Osteoblast (primary cell): ENCODE data around the gene CASTOR2. TPM values are rescaled to one million over a fixed set of nuclear protein-coding genes. Genes with fewer than 3 reads are reported as not detected.
"Not testable (repeated sequence)": the region's sequence is repeated elsewhere in the genome, so short reads cannot be mapped to it uniquely, and the experiment has no call there.

Experiments used
- DNase-seq: peaks from one replicate; pipeline ENCODE4 v3.0.0; 2011; ENCODE audit warnings: low spot score, mixed read lengths; ENCODE audit not compliant: insufficient read length; ENCODE audit errors: missing footprints
- H2AFZ ChIP-seq: 2 replicates; pipeline ENCODE4 v1.6.0; 2011; ENCODE audit warnings: mild to moderate bottlenecking, low read length
- H3K27ac ChIP-seq: 2 replicates; pipeline ENCODE4 v1.5.1; 2011; ENCODE audit warnings: mild to moderate bottlenecking, low read depth, low read length, moderate library complexity
- H3K27me3 ChIP-seq: 2 replicates; pipeline ENCODE4 v1.6.0; 2012; ENCODE audit warnings: mild to moderate bottlenecking, control low read depth, inconsistent platforms, low read length, moderate library complexity; ENCODE audit not compliant: insufficient read depth
- H3K36me3 ChIP-seq: 2 replicates; pipeline ENCODE4 v1.5.1; 2011; ENCODE audit warnings: mild to moderate bottlenecking, low read length, control low read depth, moderate library complexity; ENCODE audit not compliant: insufficient read depth
- H3K4me1 ChIP-seq: 2 replicates; pipeline ENCODE4 v1.5.1; 2011; ENCODE audit warnings: mild to moderate bottlenecking, low read length, control low read depth, moderate library complexity; ENCODE audit not compliant: insufficient read depth
- H3K4me2 ChIP-seq: 2 replicates; pipeline ENCODE4 v1.6.0; 2011; ENCODE audit warnings: mild to moderate bottlenecking, low read length; ENCODE audit not compliant: insufficient read depth
- H3K4me3 ChIP-seq: fragments of 200-600 bp; sonication (generic); 3 replicates; pipeline ENCODE4 v1.5.1; 2012; ENCODE audit warnings: mild to moderate bottlenecking, low read length, inconsistent platforms; ENCODE audit not compliant: insufficient read depth
- H3K79me2 ChIP-seq: 2 replicates; pipeline ENCODE4 v1.6.0; 2012; ENCODE audit warnings: mild to moderate bottlenecking, low read length, control low read depth, inconsistent platforms; ENCODE audit not compliant: insufficient read depth
- H3K9me3 ChIP-seq: 2 replicates; pipeline ENCODE4 v1.5.1; 2011; ENCODE audit warnings: low read depth, low read length, control low read depth
- H4K20me1 ChIP-seq: 2 replicates; pipeline ENCODE4 v1.6.0; 2012; ENCODE audit warnings: mild to moderate bottlenecking, low read length, control low read depth; ENCODE audit not compliant: insufficient read depth
- CTCF ChIP-seq: IDR thresholded peaks from 2 replicates; pipeline ENCODE4 v1.5.1; 2011; ENCODE audit warnings: mild to moderate bottlenecking, low read depth, low read length, moderate library complexity; ENCODE audit errors: extremely low read depth
- total RNA-seq: library from RNA; depleted of rRNA; stranded (reverse); fragments of >200 nt; gene quantifications from 2 replicates; pipeline ENCODE4 v1.2.3, GENCODE V29; 2012

The CASTOR2 gene
- total RNA-seq, 1 donor: 17.0 TPM

- no peaks in the 10 kb centered on the region for H3K4me1 ChIP-seq
- no peaks in the 10 kb centered on the region for H3K27me3 ChIP-seq
- no peaks in the 10 kb centered on the region for H3K9me3 ChIP-seq
- no peaks in the 10 kb centered on the region for H4K20me1 ChIP-seq
- no peak overlapping the region for H2AFZ ChIP-seq
- no peak for TF ChIP-seq CTCF
- H3K4me2 ChIP-seq: no peak overlapping the region
- peaks cover 69% of the 10 kb centered on the region for H3K36me3 ChIP-seq
- no peak for DNase-seq
- H3K4me3 ChIP-seq: no peak overlapping the region
- H3K79me2 ChIP-seq: no peaks in the 10 kb centered on the region
- H3K27ac ChIP-seq: no peak overlapping the region
Observed at GRCh38 chr7:75064801-75065200, 100.3 kb downstream of the CASTOR2 start.

GRCh38 chr7:75066521-75066920 lies 102.0 kb downstream of the CASTOR2 start:
- Histone ChIP-seq H2AFZ (no peak overlapping the region), H3K4me1 (no peaks in the 10 kb centered on the region), H4K20me1 (no peaks in the 10 kb centered on the region), H3K27me3 (no peaks in the 10 kb centered on the region), H3K27ac (no peak overlapping the region), H3K79me2 (peaks cover 10% of the 10 kb centered on the region), H3K4me3 (no peak overlapping the region), H3K4me2 (no peak overlapping the region), H3K9me3 (no peaks in the 10 kb centered on the region), H3K36me3 (peaks cover 72% of the 10 kb centered on the region)
- TF ChIP-seq CTCF: no peak
- DNase-seq: no peak

- Histone ChIP-seq H2AFZ (peak overlapping the region; percentile 96), H3K9me3 (no peaks in the 10 kb centered on the region), H3K79me2 (peaks cover 32% of the 10 kb centered on the region), H3K36me3 (peaks cover 22% of the 10 kb centered on the region), H3K4me2 (peak overlapping the region; percentile 99), H3K27me3 (no peaks in the 10 kb centered on the region), H4K20me1 (no peaks in the 10 kb centered on the region), H3K4me3 (peak overlapping the region; percentile 96), H3K4me1 (peaks cover 9% of the 10 kb centered on the region), H3K27ac (peak overlapping the region; percentile 89)
- DNase-seq: peak; percentile 72
- TF ChIP-seq CTCF: no peak
Observed at GRCh38 chr7:75072981-75073283, 108.4 kb downstream of the CASTOR2 start.

GRCh38 chr7:75074262-75074641 lies 109.7 kb downstream of the CASTOR2 start:
- Histone ChIP-seq H3K27ac (peak overlapping the region; percentile 89), H3K4me3 (peak overlapping the region; percentile 96), H3K79me2 (peaks cover 32% of the 10 kb centered on the region), H3K4me2 (peak overlapping the region; percentile 79), H3K36me3 (peaks cover 18% of the 10 kb centered on the region), H2AFZ (peak overlapping the region; percentile 86)
- H3K9me3 ChIP-seq, H3K4me1 ChIP-seq, H4K20me1 ChIP-seq, DNase-seq, H3K27me3 ChIP-seq: not testable (repeated sequence)

Other genes starting within 250 kb of the CASTOR2 start
- gene NCF1, start 190.7 kb upstream of the CASTOR2 start, total RNA-seq: under 0.01 TPM in 1 of 2 replicates, not detected in the other
- gene GTF2IRD2, start 113.1 kb upstream of the CASTOR2 start, total RNA-seq: 12.7 and 17.0 TPM in 2 replicates
- gene RCC1L, start 109.1 kb downstream of the CASTOR2 start, total RNA-seq: 42.7 and 46.0 TPM in 2 replicates
- gene GTF2IRD2B, start 127.9 kb downstream of the CASTOR2 start, total RNA-seq: 30.1 and 30.4 TPM in 2 replicates